Left hindlimb (tissue), 1 donor: ENCODE measurements around the gene IRS1.

Source experiments
- DNase-seq: peaks from one replicate; pipeline ENCODE4 v3.0.0-alpha.2; 2018

IRS1 gene

DNA sequence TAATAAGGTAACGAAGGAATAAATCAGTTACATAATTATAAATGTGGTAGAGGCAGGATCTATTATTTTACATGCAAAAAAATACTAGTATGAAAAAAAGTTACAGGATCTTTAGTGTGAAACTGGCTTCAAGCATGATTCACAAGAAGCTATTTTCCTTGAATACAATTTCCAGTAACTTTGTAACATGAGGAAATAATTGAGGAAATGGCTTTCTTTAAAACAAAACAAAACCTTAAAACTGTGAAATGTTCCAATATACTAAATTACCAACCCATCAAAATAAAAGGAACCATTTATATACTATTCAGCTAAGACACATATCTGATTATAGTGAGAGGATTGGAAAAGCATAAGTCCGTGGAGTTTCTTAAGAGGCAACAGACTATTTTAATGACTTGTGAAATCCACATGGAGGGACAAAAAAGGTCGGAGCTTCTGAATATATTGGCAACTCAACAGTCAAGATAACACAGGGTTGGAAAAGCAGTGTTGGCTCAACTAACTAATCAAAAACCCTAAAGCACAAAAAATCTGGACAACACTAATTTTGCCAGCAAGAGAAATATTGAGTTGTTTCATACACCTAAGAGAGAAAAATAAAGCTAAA is 10.6 kb downstream of the IRS1 start:
- DNase-seq = no peak

DNA sequence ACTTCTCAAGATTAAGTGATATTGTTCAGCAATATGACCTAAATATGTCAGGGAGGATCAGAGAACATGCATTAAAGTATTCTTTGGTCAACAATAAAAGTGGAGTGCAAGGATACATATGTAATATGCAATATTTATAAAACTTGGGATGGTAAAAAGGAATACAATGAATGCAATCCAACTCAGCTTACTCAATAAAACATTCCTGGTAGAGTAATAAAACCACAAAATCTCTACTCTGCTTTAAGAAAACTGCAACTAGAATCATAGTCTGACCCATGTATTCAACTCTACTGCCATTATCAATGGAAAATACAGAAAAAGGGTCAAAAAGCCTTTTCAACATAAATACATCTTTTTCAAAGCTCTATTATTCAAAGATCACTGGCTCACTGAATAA is 11.6 kb downstream of the IRS1 start:
- no peak for DNase-seq

DNA sequence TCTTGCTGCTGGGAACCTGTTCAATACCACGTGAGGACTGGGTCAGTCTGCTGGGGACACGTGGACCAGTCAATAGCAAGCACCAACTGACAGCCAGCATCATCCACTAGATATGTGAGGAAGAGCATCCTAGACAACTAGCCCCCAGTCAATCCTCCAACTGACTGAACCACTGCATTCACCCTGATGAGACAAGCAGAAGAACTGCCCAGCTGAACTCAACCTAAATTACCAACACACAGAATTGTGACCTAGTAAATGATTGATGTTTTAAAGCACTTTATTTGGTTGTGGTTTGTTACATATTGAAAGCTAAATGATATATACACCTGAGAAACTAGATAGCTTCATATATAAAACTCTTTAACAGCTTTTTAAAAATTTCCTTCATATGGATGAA is 15.7 kb downstream of the IRS1 start:
- no peak for DNase-seq

DNA sequence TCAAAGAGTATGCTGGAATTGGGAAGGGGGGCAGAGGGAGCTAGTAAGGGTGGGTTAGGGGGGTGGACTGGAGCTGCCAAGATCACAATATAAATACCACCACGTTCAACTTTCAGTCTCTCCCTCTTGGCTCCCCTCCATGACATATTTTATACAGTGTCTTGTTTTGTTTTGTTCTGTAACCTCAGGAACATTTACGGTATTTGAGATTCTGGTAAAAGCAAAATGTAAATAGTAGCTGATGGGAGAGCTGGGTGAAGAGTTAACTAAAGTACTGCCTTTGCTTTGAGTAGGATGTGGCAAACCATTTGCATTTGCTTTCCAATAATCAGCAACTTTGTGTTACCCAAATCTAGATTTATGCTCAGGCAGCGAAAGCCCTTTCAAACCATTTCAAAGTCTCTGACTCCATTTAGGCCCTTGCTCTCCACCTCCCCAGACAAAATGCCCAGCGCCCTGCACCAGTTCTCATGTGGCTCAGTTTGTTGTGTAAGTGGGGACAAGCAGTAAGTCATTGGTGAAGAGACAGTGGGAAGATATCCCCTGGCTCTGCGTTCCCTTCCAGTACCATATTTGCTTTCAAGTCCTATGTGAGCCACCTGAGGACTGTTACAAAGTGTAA is 17.4 kb downstream of the IRS1 start:
- DNase-seq = no peak

DNA sequence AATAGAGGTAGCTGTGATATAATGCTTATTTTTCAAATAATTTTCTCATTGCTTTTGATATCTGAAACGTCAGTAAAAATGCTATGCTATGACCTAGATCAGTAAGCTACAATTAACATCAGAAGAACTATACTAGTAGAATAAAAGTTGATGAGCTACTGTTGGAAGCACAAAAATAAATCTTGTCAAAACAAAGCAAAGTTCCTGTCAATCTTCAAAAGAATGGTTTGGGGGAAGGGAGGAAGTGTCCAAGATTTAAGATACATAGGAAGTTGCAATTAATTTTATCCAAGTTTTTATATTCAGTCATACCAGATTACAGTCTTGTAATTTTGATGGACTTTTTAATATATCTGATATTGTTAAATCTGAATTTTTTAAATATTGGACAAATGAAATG is 19.2 kb downstream of the IRS1 start:
- no peak for DNase-seq

DNA sequence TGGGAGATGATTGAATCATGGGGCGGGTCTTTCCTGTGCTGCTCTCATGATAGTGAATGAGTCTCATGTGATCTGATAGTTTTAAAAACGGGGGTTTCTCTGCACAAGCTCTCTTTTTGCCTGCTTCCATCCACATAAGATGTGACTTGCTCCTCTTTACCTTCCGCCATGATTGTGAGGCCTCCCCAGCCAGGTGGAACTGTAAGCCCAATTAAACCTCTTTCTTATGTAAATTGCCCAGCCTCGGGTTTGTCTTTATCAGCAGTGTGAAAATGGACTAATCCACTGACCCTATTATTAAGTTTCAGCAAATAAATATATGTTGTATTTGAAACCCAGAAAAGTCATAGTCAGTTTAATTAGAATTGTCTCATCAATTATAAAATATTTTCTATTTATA is 22.0 kb downstream of the IRS1 start:
- no peak for DNase-seq

DNA sequence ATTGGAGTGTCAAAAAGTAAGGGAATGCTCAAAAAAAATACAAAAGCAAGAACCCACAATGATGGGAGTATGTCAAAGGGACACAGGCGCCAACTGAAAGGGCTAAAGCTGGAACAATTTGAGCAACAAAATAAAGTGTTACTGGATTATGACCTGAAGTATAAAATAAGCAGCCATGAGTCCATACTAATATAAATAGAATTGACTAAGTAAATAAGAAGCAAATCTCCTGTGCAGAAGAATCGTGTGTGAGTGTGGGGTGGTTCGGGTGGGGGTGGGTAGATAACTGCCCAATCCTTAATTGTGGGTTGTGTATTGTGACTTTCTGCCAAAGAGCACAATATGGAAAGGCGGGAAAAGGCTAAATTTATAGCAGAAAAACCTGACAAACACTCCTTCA is 23.5 kb downstream of the IRS1 start:
- no peak for DNase-seq

DNA sequence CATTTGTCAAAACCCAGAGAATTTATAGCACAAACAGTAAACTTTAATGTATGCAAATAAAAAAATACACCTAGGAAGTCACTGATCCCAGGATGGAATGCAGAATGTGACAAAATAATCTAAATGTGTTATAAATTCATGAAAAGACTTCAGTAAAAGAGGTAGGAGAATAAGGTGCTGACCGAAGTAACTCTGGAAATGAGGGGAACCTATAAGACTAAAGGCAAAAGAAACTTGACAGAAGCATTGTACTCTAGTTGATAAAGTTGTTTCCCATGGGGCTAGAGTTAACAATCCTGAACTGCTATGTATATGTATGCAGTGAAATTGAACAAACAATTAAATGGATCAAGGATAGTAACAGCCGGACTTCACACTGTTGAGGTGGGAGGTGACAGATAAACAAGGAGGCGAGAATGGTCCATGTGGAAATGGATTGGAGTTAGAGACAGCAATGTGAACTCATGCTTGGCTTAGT is 24.5 kb downstream of the IRS1 start:
- no peak for DNase-seq

DNA sequence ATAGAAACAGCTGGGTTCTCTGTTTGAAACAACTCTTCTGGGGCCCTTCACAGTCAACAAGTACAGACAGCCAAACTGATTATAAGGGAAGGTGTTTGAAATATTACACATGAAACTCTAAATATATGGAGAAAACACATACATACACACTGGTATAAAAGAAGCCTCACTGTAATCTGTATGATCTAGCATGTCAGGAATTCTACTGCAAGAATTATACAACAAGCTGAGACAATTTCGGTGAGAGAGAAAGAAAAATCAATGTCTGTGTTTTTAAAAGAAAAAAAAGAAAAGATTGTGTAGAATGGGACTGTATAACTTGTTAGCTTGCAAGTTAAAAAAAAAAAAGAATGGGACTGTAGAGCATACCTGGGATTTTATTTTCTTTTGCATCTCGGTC is 26.3 kb downstream of the IRS1 start:
- no peak for DNase-seq

DNA sequence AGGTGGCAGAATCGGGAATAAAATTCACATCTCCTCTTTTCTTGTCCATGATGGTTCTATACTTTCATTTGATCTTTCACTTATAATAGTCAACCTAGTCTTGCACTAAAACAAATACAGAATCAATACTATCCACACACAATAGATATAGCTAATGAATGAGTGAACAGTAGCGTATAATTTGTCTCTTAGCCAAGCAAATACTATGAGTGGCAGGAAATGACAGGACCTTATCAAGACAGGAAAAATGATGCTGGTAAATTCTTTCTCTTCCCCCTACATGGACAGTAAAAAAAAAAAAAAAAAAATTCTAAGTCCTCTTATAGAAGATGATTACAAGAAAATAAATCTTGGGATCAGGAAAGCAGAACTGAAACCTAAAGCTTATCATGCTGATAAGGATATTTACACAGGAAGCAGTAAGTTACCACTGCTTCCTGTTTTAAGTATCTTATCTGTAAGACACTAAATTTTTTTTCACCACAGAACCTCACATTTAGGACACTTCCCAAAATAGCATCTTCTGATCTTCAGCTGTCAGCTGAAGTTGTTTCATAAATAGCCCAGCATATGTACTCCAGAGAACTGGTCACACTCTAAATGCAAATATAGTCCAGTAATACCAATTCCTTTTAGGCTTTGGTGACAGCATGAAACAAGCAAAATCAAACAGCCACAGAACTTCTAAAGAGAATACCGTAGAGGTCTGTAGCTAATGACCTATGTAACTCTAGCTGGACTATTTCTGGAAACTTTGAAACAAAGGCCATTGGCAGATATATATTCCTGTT is 27.0 kb downstream of the IRS1 start:
- DNase-seq = no peak

DNA sequence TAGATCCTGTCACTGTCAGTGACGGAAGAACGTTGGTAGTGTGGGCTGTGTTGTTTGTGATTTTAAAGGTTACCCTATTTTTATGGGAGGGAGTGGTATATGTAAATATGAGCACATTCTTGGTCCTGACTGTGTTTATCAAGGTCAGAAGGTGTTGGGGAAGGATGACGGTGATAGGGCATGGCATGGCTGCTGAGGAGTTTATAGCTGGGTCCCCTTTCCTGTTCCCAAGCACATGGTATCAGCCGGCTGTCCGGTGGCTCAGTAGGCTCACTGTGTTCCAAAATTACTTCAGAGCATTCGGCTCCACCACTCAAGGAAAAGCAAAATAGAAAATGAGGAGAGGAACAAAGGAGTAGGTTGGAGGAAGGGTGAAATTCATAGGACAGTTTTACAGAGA is 28.6 kb downstream of the IRS1 start:
- no peak for DNase-seq

DNA sequence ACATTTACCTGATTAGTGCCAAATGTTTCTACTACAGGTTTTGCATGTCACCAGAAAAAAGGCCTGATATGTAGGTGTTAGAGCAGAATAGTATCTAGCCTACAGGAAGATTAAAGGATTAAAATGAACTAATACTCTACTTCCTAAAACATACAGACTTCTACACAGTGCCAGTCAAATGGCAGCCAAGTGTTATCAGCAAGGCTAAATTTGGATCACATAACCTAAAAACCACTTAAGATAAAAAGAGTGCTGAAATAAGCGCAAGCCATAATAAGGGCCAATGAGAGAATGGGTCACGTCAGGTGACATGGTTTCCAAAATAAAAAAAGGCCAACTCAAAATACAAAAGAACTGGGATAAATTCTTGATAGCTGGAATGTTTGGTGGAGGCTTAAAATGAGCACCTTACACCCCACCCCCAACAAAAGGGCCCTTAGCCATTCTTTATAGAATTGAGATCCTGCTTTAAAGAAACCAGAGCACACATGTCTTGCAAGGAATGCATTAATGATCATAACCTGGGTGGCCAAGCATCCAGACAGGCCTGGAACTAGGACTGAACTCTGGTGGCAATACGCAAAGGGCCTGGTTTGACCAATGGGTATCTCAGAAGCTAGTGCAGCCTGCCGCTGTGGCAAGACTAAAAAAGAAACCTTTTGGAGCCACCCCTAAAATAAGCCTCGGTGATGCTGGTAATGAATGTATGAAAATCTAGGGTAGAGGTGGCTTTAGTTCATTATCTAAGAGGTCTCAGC is 32.4 kb downstream of the IRS1 start:
- no peak for DNase-seq

DNA sequence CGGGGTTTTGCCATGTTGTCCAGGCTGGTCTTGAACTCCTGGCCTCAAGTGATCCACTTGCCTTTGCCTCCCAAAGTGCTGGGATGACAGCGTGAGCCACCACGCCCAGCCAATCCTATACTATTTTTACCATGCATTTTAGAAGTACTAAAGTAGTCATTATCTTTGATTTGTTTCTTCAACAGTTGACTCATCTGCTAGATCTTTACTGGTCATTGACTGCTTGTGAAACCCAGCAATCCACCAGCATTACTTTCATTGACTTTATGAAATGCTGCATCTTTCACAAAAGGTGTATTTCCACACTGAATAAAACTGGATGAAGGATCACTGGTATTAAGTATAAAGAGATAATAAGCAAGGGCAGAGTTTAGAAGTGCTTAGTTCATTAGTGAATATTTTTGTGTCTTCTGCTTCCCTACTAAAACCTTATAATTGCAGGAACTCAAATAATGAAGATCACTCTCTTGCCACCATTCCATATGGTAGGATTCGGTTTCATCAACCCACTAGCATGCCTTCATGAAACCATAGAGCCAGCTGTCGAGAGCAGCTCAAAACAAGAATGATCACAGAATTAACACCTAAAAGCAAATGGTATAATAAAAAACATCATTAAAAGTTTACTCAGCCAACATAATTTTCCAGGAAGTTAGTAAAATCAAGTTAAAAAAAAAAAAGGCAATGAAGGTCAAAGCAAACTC is 33.1 kb downstream of the IRS1 start:
- no peak for DNase-seq

DNA sequence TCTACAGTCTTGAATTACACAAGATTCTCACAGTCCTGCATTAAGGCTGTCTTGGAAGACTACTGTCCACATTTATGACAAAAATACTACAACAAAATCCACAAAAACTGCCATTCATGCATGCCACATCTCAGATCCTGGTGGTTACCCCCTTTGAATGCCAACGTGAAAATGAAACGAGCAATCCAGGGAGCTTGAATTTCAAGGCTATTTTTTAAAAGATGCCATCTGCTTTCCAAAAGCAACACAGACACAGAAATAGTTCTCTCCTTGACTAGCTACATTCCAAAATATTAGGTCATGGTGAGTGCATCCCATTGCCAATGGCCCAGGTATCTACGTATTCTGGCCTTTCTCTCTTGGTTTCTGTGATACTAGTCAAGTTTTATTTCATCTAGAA is 36.3 kb downstream of the IRS1 start:
- DNase-seq = no peak

DNA sequence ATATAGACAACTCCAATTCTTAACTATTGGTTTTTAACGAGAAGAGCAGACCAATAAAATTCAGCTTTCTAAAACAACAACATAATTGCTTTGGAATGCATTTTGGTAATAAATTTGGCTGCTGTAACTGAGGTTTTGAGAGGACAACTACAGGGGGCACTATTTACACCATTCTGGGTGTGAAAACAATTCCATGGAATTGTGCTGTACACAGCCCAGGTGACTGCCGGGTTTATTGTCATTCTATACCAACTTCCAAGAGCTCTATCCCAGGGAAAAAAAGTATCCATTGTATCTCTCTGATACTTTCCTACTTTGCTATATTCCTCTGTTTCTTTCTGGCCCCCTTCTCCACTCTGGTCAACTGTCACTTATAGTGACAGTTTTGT is 38.4 kb downstream of the IRS1 start:
- no peak for DNase-seq

DNA sequence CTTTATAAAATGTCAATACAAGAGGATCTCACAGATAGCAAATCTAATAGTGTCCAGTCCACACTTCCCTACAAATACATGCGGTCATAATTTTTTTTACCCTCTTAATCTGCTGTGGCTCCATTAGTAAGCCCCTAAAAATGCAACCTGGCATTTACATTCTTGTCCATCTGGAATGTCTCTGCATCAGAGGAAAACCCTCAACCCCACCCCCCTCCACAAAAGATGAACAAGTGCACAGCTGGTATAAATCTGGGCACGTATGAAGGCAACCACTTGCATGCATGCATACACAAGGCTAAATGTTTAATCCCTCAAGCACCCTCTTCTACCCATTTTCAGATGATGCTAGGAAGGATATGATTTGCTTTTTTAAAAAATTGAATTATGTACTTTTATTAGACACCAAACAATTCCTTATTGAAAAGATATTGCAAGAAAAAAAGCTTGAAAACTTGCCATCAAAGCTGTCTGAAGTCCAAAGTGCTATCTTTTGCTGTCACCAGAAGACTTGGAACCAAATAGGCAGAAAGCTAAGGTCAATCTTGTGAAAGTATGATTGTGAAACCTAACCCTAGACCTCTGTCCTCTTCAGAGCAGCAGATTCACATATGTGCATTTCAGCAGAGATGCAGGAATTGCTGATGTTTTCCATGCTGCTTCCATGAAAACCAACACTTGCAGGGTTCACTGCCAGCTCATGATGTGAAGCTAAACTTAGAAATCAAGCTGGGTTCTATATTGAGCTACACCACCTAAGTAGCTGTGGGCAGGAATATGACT is 39.0 kb downstream of the IRS1 start:
- no peak for DNase-seq

DNA sequence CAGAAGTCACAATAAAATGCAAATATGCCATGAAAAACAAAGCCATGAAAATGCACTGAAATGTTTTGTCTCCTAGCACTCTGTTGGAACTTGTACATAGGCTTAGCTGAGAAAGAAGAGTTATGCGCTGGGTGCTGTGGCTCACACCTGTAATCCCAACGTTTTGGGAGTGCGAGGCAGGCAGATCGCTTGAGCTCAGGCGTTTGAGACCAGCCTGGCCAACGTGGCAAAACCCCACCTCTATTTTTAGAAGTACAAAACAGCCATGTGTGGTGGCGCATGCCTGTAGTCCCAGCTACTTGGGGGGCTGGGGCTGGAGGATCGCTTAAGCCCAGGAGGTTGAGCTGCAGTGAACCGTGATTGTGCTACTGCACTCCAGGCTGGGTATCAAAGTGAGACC is 39.9 kb downstream of the IRS1 start:
- no peak for DNase-seq

DNA sequence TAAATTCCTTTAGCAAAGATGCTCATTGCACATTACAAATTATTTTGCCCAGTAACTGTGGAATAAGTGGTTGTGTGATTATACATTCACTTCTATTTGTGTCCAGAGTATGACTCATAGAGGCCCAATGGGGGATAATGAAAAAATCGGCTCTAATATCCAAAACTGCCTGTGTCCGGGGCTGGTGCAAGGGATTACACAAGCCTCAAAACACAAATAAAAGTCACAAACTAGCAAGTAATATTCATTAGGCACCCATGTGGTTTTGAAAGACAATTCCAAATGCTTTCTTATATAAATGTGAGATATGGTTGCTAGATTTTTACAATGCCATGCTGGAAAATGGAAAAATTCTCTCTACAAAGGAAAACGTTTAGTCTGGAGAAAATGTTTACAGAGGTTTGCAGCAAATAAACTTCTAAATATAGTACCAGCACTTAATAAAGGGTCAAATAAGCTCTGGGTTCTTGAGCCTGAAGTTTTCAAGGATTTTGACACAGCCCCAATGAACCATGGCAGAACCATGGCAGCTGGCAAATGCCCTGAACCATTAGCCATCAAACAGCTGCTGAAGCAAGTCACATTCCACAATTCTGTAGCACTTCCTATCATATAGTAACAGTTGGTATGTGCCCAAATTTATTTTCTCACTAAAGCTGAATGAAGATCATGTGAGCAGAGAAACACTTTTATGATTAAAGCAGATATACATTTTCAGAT is 40.5 kb downstream of the IRS1 start:
- DNase-seq = no peak

DNA sequence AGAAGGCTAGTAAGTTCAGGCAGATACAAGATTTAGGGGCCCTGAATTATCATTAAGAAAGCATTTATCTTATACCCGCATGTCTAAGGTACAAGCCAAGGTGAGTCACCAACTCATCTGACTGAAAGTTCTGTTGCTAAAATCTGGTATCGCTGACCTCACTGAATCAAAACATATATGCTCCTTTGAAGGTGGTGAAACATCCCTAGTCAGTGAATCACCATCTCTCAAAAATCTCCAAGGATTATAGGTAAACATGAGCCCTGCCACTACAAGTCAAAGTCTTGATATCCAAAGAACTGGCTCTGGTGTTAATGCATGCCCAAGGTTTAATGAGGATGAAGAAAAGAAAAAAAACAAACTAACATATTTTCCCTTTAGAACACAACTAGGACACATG is 43.5 kb downstream of the IRS1 start:
- DNase-seq = no peak

DNA sequence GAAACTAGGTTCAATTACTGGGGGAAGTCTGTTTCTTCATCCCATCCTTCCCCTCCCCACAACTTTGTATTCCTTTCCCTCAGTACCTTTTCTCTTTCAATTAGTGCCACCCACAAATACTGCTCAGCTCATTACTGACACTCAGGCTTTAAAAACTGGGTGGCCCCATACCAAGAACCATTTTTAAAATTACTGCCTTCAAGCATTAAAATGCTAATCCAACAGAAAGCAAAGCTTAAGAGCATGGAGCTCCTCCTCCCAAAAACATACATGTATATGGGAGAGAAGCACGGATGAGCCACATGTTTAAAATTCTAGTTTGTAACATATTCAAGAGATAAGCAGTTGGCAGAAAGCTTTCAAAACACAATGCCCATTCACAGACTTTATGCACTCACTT is 44.0 kb downstream of the IRS1 start:
- no peak for DNase-seq

DNA sequence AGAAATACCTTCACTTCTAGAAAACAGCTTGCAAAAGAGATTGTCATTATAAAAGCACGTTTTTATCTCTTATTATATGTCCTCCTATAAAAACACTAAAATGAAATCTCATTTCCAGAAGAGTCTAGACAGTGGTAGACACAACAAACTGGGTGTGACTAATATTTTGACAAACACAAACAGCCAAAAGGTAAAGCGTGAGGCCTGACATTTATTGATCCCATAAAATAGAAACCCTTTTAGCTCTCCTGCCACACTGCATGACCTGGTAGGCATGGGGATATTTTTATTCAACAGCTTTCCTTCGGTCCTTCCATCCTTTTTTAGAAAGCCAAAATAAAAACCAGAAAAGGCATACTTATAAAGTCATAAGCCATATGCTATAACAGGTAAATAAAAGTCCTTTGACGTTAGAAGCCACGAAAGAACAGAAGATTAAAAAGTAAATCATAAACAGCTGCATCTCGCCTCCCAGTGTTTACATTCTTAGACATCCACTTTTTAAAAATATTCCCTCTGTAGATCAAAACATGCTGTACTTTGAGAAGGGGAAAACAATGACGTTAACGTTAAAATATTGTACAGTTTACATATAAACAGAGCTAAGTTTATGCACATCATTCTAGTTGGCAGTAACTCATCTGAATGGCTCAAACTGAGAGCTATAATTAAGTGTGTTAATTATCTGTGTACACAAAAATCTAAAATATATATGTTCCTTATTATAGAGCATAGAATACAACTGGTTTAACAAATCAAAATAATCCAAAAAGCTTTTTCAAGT is 44.6 kb downstream of the IRS1 start:
- no peak for DNase-seq
